Measurements from ENCODE around the gene PLA1A.

DNA sequence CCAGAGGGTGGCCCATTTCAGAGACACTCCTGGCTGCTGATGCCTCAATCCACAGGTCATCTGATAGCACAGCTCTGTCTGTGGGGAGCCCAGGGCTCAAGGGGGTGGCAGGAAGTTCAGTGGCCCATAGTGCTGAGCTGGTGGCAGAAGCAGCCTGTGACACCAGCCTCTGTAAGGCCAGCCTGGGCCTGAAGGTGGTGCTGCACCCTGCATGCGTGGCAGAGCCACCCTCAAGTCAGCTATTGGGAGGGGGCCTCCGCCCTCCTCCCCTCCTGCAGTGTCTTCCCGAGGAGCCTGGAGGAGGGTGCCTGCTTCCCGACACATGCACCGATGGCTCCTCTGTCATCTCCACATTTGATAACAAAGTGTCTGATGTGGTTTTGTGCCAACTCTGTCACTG is 3.0 kb downstream of the PLA1A start:
- TF ChIP-seq, protein P1, sequence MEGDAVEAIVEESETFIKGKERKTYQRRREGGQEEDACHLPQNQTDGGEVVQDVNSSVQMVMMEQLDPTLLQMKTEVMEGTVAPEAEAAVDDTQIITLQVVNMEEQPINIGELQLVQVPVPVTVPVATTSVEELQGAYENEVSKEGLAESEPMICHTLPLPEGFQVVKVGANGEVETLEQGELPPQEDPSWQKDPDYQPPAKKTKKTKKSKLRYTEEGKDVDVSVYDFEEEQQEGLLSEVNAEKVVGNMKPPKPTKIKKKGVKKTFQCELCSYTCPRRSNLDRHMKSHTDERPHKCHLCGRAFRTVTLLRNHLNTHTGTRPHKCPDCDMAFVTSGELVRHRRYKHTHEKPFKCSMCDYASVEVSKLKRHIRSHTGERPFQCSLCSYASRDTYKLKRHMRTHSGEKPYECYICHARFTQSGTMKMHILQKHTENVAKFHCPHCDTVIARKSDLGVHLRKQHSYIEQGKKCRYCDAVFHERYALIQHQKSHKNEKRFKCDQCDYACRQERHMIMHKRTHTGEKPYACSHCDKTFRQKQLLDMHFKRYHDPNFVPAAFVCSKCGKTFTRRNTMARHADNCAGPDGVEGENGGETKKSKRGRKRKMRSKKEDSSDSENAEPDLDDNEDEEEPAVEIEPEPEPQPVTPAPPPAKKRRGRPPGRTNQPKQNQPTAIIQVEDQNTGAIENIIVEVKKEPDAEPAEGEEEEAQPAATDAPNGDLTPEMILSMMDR (IDR thresholded peaks at IDR 0.05): peak; percentile 36 to 69 (median 56)
- no peak for TF ChIP-seq POLR2A (IDR thresholded peaks at IDR 0.05)
